NCI-H2171 (cell line): ENCODE measurements around the gene GPR155.
A peak's percentile ranks its signal among the peaks of the same experiment; 100 is the strongest.

Experiments used
- DNase-seq: peaks from one replicate; lab custom pipeline; 2025; lab: John Stamatoyannopoulos, UW

GPR155 gene, protein sequence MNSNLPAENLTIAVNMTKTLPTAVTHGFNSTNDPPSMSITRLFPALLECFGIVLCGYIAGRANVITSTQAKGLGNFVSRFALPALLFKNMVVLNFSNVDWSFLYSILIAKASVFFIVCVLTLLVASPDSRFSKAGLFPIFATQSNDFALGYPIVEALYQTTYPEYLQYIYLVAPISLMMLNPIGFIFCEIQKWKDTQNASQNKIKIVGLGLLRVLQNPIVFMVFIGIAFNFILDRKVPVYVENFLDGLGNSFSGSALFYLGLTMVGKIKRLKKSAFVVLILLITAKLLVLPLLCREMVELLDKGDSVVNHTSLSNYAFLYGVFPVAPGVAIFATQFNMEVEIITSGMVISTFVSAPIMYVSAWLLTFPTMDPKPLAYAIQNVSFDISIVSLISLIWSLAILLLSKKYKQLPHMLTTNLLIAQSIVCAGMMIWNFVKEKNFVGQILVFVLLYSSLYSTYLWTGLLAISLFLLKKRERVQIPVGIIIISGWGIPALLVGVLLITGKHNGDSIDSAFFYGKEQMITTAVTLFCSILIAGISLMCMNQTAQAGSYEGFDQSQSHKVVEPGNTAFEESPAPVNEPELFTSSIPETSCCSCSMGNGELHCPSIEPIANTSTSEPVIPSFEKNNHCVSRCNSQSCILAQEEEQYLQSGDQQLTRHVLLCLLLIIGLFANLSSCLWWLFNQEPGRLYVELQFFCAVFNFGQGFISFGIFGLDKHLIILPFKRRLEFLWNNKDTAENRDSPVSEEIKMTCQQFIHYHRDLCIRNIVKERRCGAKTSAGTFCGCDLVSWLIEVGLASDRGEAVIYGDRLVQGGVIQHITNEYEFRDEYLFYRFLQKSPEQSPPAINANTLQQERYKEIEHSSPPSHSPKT

GRCh38 chr2:174486563-174487107, at the start of gene GPR155:
Gene GPR155, minus strand, starts transcription at chr2:174487029. Its CDS starts 5,073 bp downstream, at chr2:174481956.
- peak; percentile 43 for DNase-seq

DNA sequence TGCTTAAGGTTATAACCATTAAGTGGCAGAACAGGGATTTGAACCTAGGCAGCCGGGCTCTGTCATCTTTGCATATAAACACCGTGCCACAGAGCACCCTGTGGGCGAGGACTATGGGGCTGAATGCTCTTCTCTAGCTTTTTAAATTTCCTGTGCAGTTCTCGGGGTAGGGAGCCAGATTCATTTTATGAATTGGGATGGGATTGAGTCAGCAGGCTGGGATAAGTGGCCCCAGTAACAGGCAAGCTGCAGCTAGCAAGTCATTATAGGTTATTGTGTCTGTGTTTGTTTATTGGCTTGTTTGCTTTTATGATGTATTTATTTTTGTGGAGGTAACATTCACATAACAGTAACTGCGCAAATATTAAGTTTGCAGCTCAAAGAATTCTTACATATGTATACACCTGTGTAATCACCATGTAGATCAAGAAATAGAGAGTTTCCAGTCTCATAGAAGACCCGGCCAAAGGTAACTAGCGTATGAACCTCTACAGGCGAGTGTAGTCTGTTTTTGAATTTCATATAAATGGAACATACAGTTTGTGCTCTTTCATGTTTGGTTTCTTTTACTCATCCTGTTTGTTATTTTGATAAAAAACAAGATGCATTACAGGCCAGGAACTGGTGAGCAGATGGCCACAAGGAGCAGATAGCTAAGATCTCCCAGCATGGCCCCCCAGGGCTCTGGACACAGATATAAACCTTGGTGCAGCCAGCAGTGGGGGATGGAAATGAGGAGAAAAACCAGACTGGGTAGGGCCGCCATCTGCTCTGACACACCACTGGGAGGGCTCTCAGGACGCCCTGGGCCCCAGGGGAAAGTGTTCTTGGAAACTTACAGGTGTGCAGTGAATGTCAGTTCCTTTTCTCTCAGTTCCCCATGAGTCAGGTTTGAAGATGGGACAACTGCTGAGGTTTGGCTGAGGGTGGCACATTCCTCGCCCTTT, 49.2 kb upstream of the GPR155 start:
- peak; percentile 96 for DNase-seq

- DNase-seq: no peak
Observed at GRCh38 chr2:174535083-174535482, 48.3 kb upstream of the GPR155 start.

GRCh38 chr2:174529916-174530315, 43.1 kb upstream of the GPR155 start:
- DNase-seq: no peak

GRCh38 chr2:174527959-174528358, 41.1 kb upstream of the GPR155 start:
- no peak for DNase-seq

DNA sequence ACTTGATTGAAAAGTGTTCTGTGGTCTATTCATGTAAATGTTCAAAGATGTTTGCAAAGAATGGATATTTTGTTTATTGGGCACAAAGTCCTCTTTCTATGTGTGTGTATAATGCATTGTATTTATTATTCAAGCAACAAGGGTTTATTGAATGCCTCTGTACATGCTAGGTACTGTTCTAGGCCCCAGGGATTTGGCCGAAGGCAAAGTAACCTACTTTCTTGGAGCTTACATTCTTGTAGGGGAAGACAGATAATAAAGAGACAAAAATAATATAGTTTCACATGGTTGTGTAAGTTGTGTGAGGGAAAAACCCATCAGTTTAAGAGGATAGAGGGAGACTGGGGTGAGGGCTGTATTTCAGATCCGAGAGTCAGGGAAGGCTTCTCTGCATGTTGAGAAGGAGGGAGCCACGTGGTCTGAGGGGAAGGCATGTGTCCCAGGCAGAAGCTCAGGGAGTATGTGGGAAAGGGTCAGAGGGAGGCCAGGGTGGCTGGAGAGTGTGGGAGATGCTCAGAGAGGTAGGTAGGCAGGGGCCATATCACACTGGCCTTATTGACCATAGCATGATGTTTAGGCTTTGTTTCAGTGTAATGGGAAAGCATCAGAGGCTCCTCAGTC, 40.4 kb upstream of the GPR155 start:
- no peak for DNase-seq

DNA sequence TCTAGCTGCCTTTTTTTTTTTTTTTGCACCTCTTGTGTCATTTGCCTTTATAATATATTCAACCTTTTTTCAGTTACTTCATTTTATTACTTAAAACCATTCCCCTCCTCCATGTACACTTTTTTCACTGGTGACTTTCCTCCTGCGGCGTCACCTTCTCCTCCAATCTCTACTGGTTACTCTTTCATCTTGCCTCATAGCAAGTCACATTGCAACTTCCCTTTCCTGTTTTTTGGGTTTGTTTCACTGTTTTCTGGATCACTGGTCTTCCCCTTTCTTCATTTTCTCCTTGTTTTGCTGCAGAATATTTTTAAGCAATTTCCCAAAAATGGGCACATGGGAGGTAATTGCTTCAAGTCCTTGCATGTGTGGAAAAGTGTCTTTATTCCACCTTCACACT, 37.7 kb upstream of the GPR155 start:
- DNase-seq: no peak

- no peak for DNase-seq
Observed at GRCh38 chr2:174522553-174522952, 35.7 kb upstream of the GPR155 start.

DNA sequence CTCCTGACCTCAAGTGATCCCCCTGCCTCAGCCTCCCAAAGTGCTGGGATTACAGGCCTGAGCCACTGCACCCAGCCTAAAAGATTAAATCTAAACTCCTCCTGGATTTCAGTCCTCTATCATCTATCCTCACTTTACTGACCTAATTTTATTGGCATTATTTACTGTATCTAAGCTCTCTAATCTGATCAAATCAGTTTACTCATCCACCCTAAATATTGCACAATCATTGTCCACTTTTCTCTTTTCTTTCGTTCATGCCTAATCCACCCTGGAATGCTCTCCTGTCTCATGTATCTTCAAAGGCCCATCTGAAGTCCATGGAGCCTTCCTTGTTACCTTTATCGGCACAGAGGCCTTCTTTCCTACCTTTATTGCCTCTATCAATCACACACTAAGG, 31.6 kb upstream of the GPR155 start:
- no peak for DNase-seq

DNA sequence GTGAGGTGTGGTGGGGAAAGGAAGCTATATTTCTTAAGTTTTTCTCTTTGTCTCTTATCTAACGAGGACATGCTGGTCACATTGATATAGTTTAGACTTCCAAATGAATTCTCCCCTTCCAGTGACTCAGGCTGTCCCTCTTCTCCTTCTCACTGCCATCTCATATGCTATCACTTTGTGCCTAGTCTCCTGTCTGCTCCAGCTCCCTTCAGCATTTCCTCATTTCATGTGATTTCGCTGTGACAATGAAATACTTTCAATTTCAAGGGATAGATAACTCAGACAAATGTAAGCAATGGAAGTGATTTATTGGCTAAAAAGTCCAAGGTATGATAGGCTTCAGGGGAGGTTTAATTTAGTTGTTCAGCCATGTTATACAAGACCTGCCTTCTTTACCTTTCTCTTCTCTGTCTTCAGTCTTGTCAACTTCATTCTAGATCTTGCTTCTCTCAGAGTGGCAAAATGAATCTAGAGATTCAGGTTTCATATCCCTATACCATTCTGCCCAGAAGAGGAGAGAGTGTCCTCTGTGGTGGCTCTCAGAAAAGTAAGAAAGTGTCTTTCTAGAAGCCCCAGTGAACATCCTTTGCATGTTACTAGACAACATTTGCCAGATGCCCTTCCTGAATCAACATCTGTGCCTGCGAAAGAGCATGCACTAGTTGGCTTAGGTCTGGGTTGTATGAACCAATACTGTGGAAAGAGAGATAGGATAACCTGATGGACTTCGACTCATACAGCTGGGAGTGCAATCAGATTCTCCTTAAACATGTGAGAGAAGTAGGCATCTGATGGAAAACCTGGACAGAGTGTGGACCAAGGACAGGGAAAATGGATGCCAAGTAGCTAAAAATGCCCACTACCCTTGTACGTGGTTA, 29.9 kb upstream of the GPR155 start:
- DNase-seq: no peak

- DNase-seq: no peak
Observed at GRCh38 chr2:174512345-174512744, 25.5 kb upstream of the GPR155 start.

- no peak for DNase-seq
Observed at GRCh38 chr2:174511580-174512260, 24.9 kb upstream of the GPR155 start.

DNA sequence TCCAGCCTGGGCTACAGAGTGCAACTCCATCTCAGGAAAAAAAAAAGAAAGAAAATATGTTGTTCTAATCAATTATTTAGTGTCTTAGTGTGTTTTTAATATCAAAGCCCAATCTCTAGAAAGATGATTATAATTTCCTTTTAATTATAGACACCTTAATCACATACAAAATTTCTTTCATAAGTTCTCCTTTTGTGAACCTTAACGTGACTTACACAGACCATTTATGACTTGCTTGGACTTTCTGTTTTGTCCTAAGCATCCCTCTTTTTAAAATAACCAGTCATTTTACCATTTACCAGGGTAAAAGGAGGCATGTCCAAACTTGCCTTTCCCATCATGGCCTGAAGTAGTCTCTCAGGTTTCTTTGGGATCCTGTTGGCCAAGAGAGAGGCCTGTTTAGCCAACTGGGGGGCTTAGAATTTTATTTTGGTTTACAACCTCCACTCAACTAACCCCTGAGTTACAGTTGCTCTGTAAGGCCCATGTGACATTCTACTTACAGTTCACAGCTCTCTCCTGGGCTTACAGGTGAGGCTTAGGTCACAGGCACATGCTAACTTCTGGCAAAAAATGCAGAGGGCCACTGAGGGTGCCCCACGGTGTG, 23.9 kb upstream of the GPR155 start:
- DNase-seq: no peak

DNA sequence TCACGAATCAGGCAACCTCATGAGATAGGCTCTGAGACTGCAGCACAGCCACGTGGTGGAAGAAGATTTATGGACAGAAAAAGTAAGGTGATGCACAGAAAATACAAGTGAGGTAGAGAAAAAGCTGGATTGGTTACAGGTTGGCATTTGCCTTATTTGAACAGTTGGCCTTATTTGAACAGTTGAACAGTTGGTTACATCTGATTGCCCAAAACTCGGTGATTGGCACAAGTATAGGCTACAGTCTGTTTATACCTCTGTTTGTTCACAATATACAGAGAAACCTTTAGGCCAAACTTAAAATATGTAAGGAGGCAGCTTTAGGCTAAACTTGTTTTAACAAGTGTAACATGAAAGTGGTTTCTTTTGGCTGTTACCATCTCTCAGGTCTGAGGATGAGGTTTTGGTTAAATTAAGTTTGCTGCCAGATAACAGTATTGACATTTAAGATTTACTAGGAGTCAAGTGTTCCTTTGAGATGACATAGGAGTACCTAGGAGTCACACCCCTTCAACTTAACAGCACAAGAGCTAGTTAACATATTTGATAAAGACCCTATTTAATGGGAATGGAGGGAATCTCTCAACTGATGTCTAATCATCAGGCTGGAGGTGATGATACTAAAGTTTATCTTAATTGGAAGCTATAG, 16.5 kb upstream of the GPR155 start:
- no peak for DNase-seq

- no peak for DNase-seq
Observed at GRCh38 chr2:174499371-174499770, 12.5 kb upstream of the GPR155 start.

DNA sequence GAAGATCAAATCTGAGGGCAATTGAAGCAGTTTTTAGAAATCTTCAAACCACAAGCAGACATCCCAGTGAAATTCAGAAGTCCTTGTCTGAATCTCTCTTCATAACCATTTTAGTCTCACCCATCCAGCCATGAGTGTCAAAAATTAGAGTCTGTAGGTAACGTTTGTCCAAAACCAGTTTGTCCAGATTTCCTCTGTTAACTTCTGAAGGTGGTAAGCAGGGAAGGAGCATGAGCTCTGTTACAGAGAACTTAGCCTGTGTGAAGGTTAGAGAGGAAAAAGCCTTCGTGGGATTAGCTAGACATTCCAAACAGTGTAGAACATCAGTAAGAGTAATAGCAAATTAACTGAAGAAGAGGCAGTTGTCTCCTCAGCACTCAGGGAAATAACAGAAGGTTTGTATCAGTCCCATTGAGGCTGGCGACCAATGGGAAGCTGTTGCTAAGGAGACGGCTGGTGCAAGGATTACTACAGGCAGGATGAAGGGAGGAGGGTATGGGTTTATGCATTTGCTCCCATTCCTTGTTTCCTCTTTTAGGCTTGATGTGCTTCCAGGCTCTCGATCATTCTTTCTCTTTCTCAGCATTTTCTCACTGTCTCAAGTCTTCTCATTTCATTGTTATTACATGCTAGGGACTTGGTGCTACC, 8.7 kb upstream of the GPR155 start:
- no peak for DNase-seq

GRCh38 chr2:174493549-174494331, 6.9 kb upstream of the GPR155 start:
- no peak for DNase-seq
